Measurements from ENCODE around the gene CLEC16A. TPM values are rescaled to one million over a fixed set of nuclear protein-coding genes. Genes with fewer than 3 reads are reported as not detected.

Gene CLEC16A
- total and polyA plus RNA-seq, 2 experiments from 2014 or later = 17.5 to 26.8 TPM

GRCh38 chr16:10931977-10932632 is 12.3 kb upstream of the CLEC16A start:
- DNase-seq (ENCODE audit: low read depth in 1 of 2, low spot score in 1 of 2) = no peak
- H3K9me3 ChIP-seq (ENCODE audit: low read depth) = no peaks in the 10 kb centered on the region
- no peak overlapping the region for H3K27ac ChIP-seq
- H3K4me1 ChIP-seq (ENCODE audit: low read depth) = no peaks in the 10 kb centered on the region
- no peaks in the 10 kb centered on the region for H3K27me3 ChIP-seq
- no peak overlapping the region for H3K4me3 ChIP-seq
- TF ChIP-seq CTCF (IDR thresholded peaks at IDR 0.05; ENCODE audit: low read depth, low read length) = no peak
- peaks cover 7% of the 10 kb centered on the region for H3K36me3 ChIP-seq

GRCh38 chr16:10932959-10933710 is 11.2 kb upstream of the CLEC16A start:
- H3K9me3 ChIP-seq (ENCODE audit: low read depth) = no peaks in the 10 kb centered on the region
- TF ChIP-seq CTCF (IDR thresholded peaks at IDR 0.05; ENCODE audit: low read depth, low read length) = no peak
- DNase-seq (ENCODE audit: low read depth in 1 of 2, low spot score in 1 of 2) = peak in 1 of 2 donors; percentile 49
- no peak overlapping the region for H3K4me3 ChIP-seq
- peaks cover 7% of the 10 kb centered on the region for H3K36me3 ChIP-seq
- H3K27ac ChIP-seq = peak overlapping the region; percentile 51
- H3K4me1 ChIP-seq (ENCODE audit: low read depth) = no peaks in the 10 kb centered on the region
- H3K27me3 ChIP-seq = no peaks in the 10 kb centered on the region

- Histone ChIP-seq H3K4me1 (ENCODE audit: low read depth) (no peaks in the 10 kb centered on the region), H3K36me3 (peaks cover 4% of the 10 kb centered on the region), H3K27me3 (no peaks in the 10 kb centered on the region), H3K9me3 (ENCODE audit: low read depth) (no peaks in the 10 kb centered on the region), H3K4me3 (no peak overlapping the region), H3K27ac (peak overlapping the region; percentile 51)
- no peak for TF ChIP-seq CTCF (IDR thresholded peaks at IDR 0.05; ENCODE audit: low read depth, low read length)
- no peak for DNase-seq (ENCODE audit: low read depth in 1 of 2, low spot score in 1 of 2)
These were observed 10.5 kb upstream of the CLEC16A start for GRCh38 chr16:10933865-10934264.

- DNase-seq (ENCODE audit: low read depth in 1 of 2, low spot score in 1 of 2) = no peak
- H3K4me1 ChIP-seq (ENCODE audit: low read depth) = no peaks in the 10 kb centered on the region
- peaks cover 3% of the 10 kb centered on the region for H3K36me3 ChIP-seq
- H3K4me3 ChIP-seq = no peak overlapping the region
- no peak for TF ChIP-seq CTCF (IDR thresholded peaks at IDR 0.05; ENCODE audit: low read depth, low read length)
- no peaks in the 10 kb centered on the region for H3K27me3 ChIP-seq
- no peak overlapping the region for H3K27ac ChIP-seq
- no peaks in the 10 kb centered on the region for H3K9me3 ChIP-seq (ENCODE audit: low read depth)
These were observed 9.8 kb upstream of the CLEC16A start for GRCh38 chr16:10934325-10935107.

- Histone ChIP-seq H3K27me3 (no peaks in the 10 kb centered on the region), H3K27ac (no peak overlapping the region), H3K4me1 (ENCODE audit: low read depth) (peaks cover 4% of the 10 kb centered on the region), H3K36me3 (peaks cover 3% of the 10 kb centered on the region), H3K4me3 (no peak overlapping the region), H3K9me3 (ENCODE audit: low read depth) (no peaks in the 10 kb centered on the region)
- TF ChIP-seq CTCF (IDR thresholded peaks at IDR 0.05; ENCODE audit: low read depth, low read length) = no peak
- DNase-seq (ENCODE audit: low read depth in 1 of 2, low spot score in 1 of 2) = no peak
These were observed 9.0 kb upstream of the CLEC16A start for GRCh38 chr16:10935226-10935915.

All from cardiac muscle cell (in vitro differentiated cells and primary cell).